ENCODE results near the gene TMEM235. TPM values are rescaled to one million over a fixed set of nuclear protein-coding genes. Genes with fewer than 3 reads are reported as not detected.

TMEM235 gene
- total and polyA plus RNA-seq, 9 of the 15 experiments (the other 6 are each of a cell fraction or from before 2014, with no cell fraction given), result not detected

GRCh38 chr17:78272914-78273258 is 41.5 kb downstream of the TMEM235 start:
- in situ Hi-C loops (cut with MboI), result no loop called here
- CTCF ChIA-PET (ENCODE audit: low intra/inter-chr PET ratio), result no interaction called here
- no TSS peak for BruUV-seq (replicated peaks)
- H3K27ac ChIP-seq (ENCODE audit: extremely low read depth, low read depth, low read length), result peak overlapping the region; percentile 70
- H3K9me1 ChIP-seq (ENCODE audit: control insufficient read depth, insufficient read depth, low read length), result no peaks in the 10 kb centered on the region
- H3K9ac ChIP-seq (ENCODE audit: insufficient read depth in 1 of 2, low read depth in 2 of 2, low read length in 2 of 2), result peak overlapping the region; percentile 48 to 86
- ATAC-seq (no peak), FAIRE-seq (no peak), DNase-seq (ENCODE audit: extremely low read depth in 1 of 4, low spot score in 3 of 4) (no peak)
- peaks cover 15% of the 10 kb centered on the region for H3K36me3 ChIP-seq (ENCODE audit: control insufficient read depth, insufficient read depth, low read length)
- peaks cover 59% of the 10 kb centered on the region in 2 experiments for H3K4me1 ChIP-seq (replicated peaks in 1 of 2; ENCODE audit: control insufficient read depth in 2 of 2, insufficient read depth in 2 of 2, low read length in 2 of 2)
- no peaks in the 10 kb centered on the region for H4K20me1 ChIP-seq (replicated peaks; ENCODE audit: control insufficient read depth, insufficient read depth, low read length)
- intact Hi-C loops (cut with micrococcal nuclease), result no loop called here
- POLR2A ChIA-PET, result interaction anchor here (0.6 to 1.6 kb wide), 6 partner anchors 8 to 98 kb away, joined by 3 to 7 read pairs (median 3); no protein-coding TSS in a partner anchor
- H3K4me3 ChIP-seq, result no peak overlapping the region
- peak overlapping the region; percentile 68 for H3K4me2 ChIP-seq (ENCODE audit: insufficient read depth, low read length)
- H3K9me3 ChIP-seq (replicated peaks; ENCODE audit: control insufficient read depth, insufficient read depth, low read depth, low read length), result peaks cover 6% of the 10 kb centered on the region
- WGBS (ENCODE audit: insufficient coverage, low coverage, missing lambda C conversion rate), result 48% methylated on average over 7 of the region's 7 CpGs
- H3K79me2 ChIP-seq (ENCODE audit: control insufficient read depth, insufficient read depth, low read length), result peaks cover 33% of the 10 kb centered on the region
- peak overlapping the region; percentile 47 for H2AFZ ChIP-seq (ENCODE audit: low read depth, low read length)
- H3K27me3 ChIP-seq (ENCODE audit: control insufficient read depth in 2 of 2, insufficient read depth in 2 of 2, low read length in 2 of 2), result no peaks in the 10 kb centered on the region
- TF ChIP-seq MTF1 (CRISPR knock-in tag; IDR thresholded peaks at IDR 0.05; ENCODE audit: borderline replicate concordance) (no peak), ZBTB5 (IDR thresholded peaks at IDR 0.05) (0 out of 2 replicates have a peak, but pooled peaks have one; percentile 6), MYC (IDR thresholded peaks at IDR 0.05; ENCODE audit: low read depth, low read length) (0 out of 2 replicates have a peak, but pooled peaks have one; percentile 15), MYC (CRISPR knock-in tag; IDR thresholded peaks at IDR 0.05; ENCODE audit: borderline replicate concordance, low read depth) (no peak), E2F6 (IDR thresholded peaks at IDR 0.05; ENCODE audit: borderline replicate concordance in 1 of 2, extremely low read depth in 1 of 2, insufficient read depth in 1 of 2, insufficient read length in 1 of 2, low read depth in 1 of 2, low read length in 1 of 2, poor library complexity in 1 of 2, severe bottlenecking in 1 of 2) (peak in 1 of 2 experiments; percentile 7), L3MBTL2 (IDR thresholded peaks at IDR 0.05) (peak; percentile 70), TFAP4 (CRISPR knock-in tag; IDR thresholded peaks at IDR 0.05; ENCODE audit: borderline replicate concordance) (peak; percentile 11; the same call in 1 of the 2 replicates), BRCA1 (IDR thresholded peaks at IDR 0.05) (no peak), BRCA1 (CRISPR knock-in tag; IDR thresholded peaks at IDR 0.05) (no peak), ZNF407 (IDR thresholded peaks at IDR 0.05; ENCODE audit: low read depth) (0 out of 2 replicates have a peak, but pooled peaks have one; percentile 6)
